HG03196 (cell line): ENCODE data around the gene ACBD7.

Experiments used
- ATAC-seq: cut with Tn5 transposase; IDR thresholded peaks from one replicate; pipeline ENCODE4 v1.9.1; 2021; ENCODE audit not compliant: unreplicated experiment

The ACBD7 gene

DNA sequence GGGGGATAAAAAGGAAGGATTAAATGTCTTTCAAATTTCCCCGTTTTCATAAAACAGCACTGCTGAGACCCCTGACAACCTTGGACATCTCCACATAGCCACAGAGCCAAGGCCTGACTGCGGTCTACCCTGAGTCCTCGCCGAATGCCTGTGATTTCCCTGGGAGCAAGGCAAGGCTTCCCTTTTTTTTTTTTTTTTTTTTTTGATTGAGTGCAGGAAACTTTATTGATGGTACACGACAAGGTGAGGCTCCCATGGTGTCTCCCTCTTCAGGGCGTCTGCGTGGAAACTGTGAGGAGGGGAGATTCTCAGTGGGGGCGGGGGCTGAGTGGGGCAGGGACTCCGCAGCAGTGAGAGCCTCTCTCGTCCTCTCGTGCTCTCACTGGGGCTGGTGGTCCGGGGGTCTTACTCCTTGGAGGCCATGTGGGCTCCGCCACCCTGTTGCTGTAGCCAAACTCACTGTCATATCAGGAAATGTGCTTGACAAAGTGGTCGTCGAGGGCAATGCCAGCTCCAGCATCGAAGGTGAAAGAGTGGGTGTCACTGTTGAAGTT, 4.4 kb upstream of the ACBD7 start:
- ATAC-seq: no peak

DNA sequence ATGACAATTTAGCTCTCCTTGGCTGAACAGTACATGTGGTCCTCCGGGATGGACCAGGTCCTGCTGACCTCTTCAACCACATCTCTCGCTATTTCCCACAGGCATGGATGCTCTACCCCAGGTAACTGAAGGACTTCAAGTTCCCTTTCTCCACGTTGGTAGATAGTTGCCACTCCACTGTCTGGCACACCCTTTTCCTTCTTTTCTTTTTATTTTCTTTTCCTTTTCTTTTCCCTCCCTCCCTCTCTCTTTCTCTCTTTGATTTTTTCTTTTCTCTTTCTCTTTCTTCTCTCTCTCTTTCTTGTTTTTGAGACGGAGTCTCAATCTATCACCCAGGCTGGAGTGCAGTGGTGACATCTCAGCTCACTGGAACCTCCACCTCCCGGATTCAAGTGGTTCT, 2.8 kb upstream of the ACBD7 start:
- no peak for ATAC-seq

DNA sequence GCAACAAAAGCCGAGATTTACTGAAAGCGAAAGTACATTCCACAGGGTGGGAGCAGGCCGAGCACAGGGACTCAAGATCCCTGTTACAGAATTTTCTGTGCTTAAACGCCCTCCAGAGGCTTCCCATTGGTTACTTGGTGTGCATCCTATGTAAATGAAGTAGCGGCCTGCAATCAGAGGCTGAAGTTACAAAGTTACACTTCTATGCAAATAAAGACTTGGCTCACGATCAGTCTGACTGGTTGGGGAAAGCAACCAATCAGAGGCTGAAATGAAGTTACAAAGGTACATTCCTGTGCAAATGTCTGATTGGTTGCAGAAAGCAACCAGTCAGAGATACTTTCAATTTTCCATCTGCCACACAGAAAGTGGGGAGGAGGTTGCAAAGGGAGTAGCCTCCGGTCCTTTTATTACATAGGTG, 4.1 kb downstream of the ACBD7 start:
- no peak for ATAC-seq

DNA sequence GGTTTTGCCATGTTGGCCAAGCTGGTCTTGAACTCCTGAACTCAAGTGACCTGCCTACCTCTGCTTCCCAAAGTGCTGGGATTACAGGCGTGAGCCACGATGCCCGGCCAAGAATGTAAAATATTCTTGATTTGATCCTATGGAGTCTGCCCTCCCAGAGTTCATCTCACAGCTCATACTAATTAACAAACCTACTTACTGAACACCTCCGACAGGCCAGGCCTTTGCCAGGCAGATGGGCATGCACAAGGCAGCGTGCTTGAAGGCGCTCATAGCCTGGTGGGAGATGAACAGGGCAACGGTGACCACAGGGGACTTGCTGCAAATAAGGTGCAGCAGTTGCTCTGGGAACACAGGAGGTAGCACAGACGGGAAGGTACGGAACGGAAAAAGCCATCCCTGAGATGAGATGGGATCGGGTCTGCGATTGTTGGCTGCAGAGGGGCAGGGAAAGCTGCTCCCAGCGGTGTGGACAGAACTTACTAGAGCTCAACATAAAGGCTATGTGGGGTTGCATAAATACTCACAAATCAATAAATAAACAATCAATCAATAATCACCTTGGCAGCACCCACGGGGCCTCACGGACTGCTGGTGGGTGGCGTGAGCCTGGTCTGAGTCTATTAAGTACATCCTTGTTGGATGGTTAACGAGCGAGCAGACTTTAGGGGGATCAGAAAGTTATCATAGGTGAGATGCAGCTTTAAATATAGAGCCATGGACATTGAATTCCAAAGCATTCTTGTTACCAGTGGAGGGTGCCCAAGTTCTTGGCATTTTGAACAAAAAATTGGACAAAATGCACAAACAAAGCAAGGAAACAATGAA, 4.7 kb downstream of the ACBD7 start:
- no peak for ATAC-seq

DNA sequence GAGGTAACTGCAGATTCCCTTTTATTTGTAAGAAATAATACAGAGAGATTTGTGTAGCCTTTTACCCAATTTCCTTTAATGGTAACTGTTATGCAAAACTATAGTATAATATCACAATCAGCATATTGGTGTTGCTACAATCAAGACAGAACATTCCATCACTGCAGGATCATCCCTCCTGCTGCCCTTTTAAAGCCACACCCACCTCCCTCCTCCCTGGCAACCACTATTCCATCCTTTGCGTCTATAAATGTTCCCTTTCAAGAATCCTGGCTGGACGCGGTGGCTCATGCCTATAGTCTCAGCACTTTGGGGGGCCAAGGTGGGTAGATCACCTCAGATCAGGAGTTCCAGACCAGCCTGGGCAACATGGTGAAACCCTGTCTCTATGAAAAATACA, 13.2 kb downstream of the ACBD7 start:
- ATAC-seq: no peak

DNA sequence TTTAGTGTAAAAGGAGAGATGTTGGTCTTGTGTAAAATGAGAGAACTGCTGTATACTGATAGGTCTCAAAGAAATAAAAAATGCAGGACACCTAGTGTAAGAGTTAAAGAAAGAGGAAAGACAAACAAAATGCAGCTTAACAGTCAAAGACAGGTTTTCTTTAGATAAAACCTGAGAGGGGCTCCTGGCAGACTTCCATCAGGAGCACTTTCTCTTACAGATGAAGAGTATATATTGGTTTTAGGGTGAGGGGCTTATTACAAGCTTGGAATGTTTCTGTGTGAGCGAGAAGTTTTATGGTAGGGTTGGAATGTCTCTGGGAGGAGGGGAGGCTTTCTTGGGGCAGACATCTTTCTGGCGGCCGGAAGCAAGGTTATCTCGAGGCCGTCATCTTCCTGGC, 16.2 kb downstream of the ACBD7 start:
- no peak for ATAC-seq

DNA sequence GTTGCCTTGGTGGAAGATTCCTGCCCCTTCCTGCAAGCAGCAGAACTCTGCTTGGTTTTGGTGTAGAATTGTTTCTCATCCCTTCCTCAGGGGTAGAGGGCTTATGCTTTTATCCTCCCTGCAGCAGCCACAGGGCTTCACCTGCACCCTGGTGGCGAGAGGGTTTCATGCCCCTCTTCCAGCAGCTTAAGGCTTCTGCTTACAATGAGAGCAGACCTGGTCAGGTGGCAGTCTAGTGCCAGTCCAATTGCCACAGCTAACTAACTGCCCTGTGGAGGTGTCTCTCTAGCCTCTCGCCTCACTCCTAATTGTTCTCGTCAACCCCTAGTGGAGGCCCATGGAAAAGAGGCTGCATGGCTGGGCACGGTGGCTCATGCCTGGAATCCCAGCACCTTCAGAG, 19.3 kb downstream of the ACBD7 start:
- ATAC-seq: no peak

DNA sequence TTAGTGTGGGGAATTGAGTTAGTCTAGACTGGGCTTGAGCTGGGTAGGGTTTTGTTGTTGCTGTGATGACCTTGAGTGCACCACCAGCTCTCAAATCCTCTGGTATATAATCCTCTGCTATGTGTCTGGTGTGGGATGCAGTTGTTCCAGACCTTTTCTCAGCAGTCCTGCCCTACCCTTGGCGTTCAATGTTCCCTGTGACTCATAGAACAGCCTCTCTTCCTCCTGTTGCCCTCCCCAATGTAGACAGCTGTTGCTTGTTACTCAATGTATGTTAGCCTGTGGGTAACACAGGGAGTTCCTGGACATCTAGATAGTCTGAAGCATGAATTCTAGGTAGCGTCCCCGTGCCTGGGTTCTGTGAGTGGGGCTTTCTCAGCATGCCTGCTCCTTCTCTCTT, 19.8 kb downstream of the ACBD7 start:
- no peak for ATAC-seq

DNA sequence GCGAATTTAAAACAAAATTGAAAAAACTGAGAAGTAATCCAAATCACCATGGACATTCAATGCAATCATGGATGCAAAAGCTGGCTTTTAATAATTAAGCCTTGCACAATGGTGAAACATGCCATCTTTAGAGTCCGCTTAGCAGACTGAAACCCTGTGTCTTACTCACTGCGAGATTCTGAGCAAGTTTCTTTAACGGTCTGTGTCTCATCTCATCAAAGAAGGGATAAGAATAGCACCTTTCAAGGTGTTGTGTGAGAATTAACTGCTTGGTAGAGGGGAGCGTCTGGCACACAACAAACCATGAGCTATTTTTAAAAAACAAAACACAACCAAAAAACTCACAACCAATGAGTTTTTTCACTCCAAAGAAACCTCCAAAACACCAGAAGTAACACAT, 21.4 kb downstream of the ACBD7 start:
- ATAC-seq: no peak

DNA sequence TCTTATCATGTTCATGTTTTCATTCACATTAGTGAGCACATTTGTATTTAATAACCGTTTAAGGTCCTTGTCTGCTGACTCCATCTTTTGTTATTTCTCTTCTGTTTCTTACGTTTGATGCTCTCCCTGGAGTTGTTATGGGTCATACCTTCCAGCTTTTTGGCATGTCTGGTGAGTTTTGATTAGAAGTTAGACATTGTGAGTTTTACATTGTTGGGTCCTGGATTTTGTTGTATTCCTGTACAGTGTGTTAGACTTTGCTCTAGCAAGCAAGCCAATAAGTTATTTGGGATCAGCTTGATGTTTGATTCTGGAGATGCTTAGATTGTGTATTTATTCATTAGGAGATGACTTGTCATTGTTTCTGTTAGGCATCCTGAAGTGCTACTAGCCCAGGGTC, 27.9 kb downstream of the ACBD7 start:
- ATAC-seq: no peak

DNA sequence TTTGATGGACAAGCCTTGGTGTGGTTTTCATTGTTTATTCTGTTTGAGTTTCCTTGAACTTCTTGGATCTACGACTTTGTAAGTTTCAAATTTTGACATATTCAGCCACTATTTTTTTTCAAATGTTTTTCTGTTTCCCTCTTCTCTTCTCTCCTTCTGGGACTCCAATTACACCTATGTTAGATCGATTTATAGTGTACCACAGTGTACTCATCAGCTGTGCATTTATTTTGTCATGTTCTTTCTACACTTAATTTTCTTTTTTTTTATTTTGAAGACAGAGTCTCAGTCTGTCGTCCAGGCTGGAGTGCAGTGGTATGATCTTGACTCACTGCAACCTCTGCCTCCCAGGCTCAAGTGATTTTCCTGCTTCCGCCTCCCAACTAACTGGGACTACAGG, 28.7 kb downstream of the ACBD7 start:
- no peak for ATAC-seq

DNA sequence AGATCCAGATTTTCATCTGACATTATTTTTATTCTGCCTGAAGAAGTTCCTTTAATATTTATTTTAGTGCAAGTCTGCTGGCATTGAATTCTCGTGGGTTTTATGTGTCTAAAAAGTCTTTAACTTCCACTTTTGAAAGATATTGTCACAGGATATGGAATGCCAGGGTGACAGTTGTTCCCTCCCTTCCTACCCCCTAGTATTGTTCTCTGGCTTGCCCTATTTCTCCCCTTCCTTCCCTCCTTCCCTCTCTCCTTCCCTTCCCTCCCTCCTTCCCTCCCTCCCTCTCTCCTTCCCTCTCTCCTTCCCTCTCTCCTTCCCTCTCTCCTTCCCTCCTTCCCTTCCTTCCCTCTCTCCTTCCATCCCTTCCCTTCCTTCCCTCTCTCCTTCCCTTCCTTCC, 29.9 kb downstream of the ACBD7 start:
- no peak for ATAC-seq

DNA sequence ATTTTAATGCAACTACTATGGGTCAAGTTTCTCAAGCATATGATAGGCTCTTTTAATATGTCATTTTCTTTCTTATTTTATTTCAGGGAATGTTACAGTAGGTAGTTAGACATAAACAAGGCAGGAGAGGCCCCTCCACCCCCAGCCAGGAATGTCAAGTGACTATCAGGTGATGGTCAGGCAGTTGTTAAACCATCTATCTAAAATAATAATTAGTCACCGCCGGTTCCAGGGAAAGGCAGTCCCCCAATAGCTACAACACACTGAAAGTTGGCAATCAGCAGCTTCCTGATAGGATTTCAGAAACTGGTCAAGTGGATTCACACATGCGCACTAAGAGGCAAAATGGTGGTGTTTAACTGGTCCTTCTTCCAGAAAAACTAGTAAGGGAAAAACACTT, 35.5 kb downstream of the ACBD7 start:
- no peak for ATAC-seq

DNA sequence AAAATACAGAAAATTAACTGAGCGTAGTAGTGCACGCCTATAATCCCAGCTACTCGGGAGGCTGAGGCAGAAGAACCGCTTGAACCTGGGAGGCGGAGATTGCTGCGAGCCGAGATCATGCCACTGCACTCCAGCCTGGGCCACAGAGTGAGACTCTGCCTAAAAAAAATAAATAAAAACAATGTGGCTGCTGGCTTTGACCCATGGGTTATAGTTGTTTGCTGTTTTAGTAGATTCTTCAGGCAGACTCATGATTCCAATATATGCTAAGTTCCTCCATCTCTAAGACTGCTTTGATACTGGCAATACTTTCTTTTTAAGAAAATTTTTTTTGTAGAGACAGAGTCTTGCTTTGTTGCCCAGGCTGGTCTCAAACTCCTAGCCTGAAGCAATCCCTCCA, 36.5 kb downstream of the ACBD7 start:
- ATAC-seq: no peak

DNA sequence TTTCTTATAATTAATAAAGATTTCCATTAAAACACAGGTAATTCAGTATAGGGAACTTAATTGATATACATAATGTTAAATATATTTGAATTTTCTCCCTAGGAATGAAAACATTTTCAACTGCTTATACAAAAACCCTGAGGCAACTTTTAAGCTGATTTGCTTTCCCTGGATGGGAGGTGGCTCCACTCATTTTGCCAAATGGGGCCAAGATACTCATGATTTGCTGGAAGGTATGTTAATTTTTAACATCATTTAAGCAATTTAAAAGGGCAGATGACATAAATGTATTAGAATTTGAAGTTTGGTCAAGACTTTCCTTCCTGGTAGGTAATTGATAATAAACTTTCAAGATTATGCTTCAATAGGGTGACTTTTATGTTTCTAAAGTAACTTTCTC, 39.0 kb downstream of the ACBD7 start:
- ATAC-seq: no peak

DNA sequence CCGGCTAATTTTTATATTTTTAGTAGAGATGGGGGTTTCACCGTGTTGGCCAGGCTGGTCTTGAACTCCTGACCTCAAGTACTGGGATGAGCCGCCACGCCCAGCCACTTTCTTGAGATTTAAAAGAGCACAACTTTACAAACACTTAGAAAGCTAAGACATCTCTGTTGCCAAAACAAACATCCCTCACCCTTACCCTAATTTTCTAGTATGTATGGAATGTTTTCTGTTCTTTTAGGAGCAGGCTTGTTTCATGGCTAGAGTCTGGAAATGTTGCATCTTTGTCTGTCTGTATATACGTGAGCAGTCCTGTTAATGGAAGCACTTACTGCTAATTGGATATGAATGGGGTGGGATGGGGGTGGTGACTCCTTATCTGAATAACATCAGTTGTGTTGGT, 42.0 kb downstream of the ACBD7 start:
- ATAC-seq: no peak

DNA sequence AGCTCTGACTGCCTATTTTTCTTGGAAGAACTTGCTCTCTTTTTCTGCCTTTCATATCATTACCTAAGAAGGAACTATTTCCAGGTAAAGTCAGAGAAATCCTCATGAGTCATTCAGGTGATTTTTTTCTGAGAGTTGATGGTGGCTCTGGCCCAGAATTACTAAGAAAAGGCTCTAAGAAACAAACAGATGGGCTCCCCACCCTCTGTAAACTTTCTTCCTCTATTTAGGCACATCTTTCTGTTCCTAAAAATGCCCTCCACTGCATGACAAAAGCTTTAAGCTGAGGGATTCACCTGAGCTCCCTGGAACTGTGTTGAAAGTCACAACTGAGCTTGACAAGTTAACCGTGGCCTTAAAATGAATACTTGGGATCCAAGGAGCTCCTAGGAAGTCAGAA, 43.2 kb downstream of the ACBD7 start:
- no peak for ATAC-seq

DNA sequence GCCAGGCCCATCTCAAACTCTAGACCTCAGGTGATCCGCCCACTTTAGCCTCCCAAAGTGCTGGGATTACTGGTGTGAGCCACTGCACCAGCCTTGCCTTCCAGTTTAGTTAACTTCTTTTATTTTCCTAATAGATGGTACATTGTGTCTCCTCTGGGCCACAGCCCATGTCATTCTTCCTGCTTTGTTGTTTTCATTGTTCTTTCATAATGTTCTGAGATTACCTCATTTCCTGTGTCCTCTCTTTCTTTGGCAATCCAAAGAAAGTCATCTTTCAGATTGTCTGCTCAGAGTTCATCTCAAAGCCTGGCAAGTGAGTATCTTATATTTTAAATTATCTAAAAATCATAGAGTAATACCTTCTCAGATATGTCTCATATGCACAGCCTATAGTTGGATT, 44.9 kb downstream of the ACBD7 start, which contains the start of gene OLAH:
OLAH (plus strand) TSS at position 270 of the 400 bp plus-strand sequence. CDS start 3,346 bp downstream, outside the sequence.
- ATAC-seq: no peak

DNA sequence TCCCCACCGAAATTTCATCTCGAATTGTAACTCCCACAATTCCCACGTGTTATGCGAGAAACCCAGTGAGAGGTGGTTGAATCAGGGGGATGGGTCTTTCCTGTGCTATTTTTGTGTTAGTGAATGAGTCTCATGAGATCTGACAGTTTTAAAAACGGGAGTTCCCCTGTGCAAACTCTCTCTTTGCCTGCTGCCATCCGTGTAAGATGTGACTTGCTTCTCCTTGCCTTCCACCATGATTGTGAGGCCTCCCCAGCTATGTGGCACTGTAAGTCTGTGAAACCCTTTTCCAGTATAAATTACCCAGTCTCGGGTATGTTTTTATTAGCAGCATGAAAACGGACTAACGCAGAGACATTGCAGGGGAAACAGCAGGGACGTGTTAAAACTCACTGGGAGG, 50.2 kb downstream of the ACBD7 start:
- ATAC-seq: no peak

DNA sequence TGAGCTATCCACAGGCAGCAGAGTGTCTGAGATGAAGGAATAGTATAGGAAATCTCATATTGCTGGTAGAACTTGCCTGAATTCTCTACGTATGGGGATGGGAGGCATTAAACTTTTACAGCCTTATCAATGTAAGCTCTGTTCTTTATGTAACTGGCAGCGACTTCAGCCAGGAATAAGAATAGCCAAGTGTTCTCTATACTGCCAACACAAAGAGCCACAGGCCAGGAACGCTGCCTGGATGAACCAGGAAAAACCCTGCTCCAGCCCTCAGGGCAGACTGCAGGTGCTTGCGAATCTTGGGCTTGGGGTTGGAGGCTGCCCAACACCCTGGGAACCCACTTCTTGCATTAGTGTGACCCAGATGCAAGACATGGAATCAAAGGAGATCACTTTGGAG, 50.9 kb downstream of the ACBD7 start:
- no peak for ATAC-seq

DNA sequence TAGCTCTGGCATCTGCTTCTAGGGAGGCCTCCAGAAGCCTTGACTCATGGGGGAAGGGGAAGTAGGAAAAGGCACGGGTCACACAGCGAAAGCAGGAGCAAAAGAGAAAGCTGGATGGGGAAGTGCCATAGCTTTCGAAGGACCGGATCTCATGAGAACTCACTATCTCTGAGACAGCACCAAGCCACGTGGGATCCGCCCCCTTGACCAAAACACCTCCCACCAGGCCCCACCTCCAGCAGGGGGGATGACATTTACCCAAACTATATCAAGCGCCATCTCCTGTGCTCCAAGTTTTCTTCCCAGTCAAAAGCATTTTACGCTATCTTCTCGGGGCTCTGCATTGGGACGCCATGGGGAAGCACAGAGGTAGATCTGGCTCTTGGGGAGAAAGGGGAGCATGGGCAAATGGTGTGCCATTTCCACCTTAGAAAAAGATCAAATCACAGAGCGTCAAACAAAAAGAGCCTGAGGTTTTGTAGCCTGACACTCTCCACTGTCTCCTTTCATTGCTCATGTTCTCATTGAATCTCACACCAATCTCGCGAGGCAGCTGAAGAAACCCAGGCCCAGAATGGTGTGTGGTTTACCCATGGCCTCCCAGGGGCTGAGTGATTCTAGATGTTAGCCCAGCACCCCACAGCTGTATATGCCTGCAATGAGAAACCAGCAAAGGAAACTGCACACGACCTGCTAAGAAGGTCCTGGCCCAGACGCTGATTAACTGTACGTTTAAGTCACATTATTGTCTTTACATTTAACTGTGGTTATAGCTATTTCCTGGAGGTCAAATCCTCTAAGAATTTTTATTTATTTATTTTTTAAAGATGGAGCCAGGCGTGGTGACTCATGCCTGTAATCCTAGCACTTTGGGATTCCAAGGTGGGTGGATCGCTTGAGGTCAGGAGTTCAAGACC, 52.9 kb downstream of the ACBD7 start:
- no peak for ATAC-seq

DNA sequence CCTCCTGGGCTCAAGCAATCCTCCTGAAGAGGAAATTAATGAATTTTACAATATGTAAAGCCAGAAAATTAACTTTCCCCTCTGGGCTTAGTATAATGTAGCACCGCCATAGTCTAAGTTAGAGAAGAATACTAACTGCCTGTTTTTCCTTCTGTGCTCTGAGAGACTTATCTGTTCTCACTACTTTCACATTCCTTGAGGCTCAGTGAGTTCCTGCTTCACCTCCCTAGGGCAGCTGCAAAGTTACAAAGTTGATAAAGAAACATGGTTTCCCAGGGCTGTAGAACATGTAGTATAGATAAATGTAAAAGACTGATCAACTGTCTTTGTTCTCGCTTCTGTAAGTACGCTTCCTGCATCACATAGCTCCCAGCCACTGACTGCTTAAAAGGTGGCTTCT, 60.8 kb downstream of the ACBD7 start:
- ATAC-seq: no peak
